ENCODE measurements around the gene UNC5C. TPM values are rescaled to one million over a fixed set of nuclear protein-coding genes. Genes with fewer than 3 reads are reported as not detected.

Gene UNC5C
- total RNA-seq, 4 donors from 2014 or later, result 4.6 to 8.1 (median 6.0) TPM

- no peak for ATAC-seq (ENCODE audit: low FRiP score)
- no peak for DNase-seq (ENCODE audit: low spot score)
- TF ChIP-seq CTCF (IDR thresholded peaks at IDR 0.05), result no peak
Observed at GRCh38 chr4:95231681-95232080, 317.1 kb downstream of the UNC5C start.

DNA sequence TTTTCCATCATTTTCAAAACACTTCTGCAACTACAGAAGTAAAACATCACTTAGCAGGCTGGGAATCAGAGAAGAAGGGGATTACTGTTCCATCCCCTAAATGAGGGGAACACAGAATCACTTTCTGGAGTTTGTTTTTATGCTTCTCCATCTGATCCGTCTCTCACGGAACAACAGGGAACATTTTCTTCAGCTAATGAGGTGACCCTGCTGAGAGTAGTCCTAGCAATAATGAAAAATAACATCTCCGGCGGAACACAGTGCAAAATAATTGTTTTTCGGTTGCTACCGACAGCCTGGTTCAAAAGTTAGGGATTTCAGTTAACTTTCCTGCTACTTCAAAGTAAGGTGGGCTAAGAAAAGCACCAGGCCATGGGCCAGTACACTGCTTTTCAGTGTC, 322.9 kb downstream of the UNC5C start:
- DNase-seq (ENCODE audit: low spot score) (no peak), ATAC-seq (ENCODE audit: low FRiP score) (no peak)
- no peak for TF ChIP-seq CTCF (IDR thresholded peaks at IDR 0.05)

DNA sequence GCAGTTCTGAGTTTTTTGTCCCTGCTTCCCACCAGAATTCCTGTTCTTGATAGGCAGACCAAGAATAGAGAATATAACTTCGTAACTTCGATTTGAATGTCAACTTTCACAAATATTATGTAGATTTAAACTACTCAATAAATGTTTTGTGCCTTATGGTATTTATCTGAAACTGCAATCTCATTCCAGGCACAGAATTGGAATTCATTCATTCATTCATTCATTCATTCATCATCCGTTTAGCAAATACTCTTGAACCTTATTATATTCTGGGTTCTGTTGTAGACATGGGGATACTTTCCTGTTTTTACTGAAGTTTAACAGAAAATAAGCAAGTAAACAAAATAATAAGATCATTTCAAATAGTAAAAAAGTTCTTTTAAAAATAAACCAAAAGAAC, 324.4 kb downstream of the UNC5C start:
- DNase-seq (ENCODE audit: low spot score), result no peak
- no peak for ATAC-seq (ENCODE audit: low FRiP score)

DNA sequence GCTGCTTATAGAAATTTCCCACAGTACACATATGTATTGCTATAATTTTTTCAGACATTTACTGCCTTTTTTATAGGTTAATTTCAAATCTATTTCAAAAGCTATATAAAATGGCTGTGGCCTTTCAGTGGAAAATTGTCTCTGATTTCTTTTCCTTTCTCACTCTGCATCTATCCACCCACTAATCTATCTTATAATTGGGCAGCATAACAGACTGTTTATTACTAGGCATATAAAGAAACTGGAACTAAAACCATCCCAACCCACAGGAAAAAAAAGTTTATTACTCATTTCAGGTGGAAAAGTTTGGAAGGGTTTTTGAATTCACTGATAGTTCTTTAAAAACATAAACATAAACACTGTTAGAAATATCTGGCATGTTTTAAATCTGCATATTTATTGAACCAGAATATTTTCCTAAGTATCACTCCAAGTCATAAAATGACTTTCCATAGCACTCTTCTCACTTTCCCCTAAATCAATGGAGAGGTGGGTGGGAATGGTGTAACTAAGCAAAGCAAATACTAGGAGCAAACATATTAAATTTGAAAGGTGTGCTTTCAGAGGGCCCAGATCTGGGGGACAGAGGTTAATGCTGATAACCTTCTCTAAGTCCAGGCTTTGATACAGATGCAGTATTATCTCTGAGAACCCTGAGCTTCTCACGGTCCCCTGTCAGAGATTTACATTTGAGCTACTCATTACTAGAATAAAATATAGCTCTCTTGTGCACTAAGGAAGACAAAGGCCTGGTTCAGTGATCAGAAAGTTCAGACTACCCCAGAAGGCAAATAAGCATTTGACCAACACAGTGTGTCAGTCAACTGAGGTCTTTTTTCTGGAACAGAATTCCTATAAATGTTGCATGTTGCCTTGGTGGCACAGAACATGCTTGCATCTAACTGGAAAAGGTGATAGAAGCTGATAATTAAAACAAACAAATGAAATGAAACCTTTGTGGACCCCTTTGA, 328.3 kb downstream of the UNC5C start:
- ATAC-seq (ENCODE audit: low FRiP score) (no peak), DNase-seq (ENCODE audit: low spot score) (no peak)

More for the DNA sequence above, 324.4 kb downstream of the UNC5C start:
- no peak for TF ChIP-seq CTCF (IDR thresholded peaks at IDR 0.05)

GRCh38 chr4:95219109-95219508, 329.7 kb downstream of the UNC5C start:
- TF ChIP-seq CTCF (IDR thresholded peaks at IDR 0.05), result no peak
- ATAC-seq (ENCODE audit: low FRiP score), result no peak
- no peak for DNase-seq (ENCODE audit: low spot score)

More for the DNA sequence above, 328.3 kb downstream of the UNC5C start:
- no peak for TF ChIP-seq CTCF (IDR thresholded peaks at IDR 0.05)

DNA sequence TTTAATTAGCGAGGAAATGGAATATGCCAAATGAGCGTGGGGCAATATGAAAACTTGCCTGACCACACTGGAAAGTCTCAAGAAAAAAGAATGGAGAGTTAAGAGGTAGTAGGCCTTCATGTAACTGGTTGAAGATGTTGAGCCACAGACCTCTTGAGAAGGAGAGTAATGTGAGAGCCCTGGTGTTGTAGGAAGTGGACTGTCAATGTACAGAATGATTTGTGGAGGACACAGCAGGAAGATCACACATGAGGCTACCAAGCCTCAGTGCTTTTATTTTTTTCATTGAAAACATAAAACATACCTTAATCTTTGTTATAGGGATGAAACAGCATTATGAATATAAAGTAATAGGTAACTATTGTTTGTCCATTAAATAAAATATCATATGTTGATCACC, 331.6 kb downstream of the UNC5C start:
- no peak for TF ChIP-seq CTCF (IDR thresholded peaks at IDR 0.05)
- DNase-seq (ENCODE audit: low spot score) (no peak), ATAC-seq (ENCODE audit: low FRiP score) (no peak)

DNA sequence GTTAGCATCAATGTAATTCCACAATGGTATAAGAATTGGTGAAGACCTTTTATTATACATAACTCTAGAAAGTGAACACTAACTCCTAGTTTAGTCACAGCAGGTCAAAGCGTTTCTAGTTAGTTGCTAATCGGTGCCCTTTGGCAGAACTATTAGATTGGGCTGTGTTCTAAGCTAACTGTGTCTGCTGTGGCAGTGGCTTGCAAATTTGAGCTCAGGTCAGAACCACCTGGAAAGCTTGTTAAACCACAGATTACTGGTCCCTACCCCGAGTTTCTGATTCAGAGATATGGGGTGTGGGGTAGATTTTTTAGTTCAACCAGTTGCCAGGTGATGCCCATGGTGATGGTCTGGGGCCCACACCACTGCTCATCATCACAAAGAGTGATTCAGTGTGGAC, 332.1 kb downstream of the UNC5C start:
- no peak for ATAC-seq (ENCODE audit: low FRiP score)
- DNase-seq (ENCODE audit: low spot score), result no peak
- no peak for TF ChIP-seq CTCF (IDR thresholded peaks at IDR 0.05)

Data from omental fat pad (tissue), 4 donors.